Measurements from ENCODE around the gene ARHGEF1. TPM values are rescaled to one million over a fixed set of nuclear protein-coding genes. Genes with fewer than 3 reads are reported as not detected.
A peak's percentile ranks its signal among the peaks of the same experiment; 100 is the strongest.

Gene ARHGEF1
- polyA plus RNA-seq, 1 donor (not counting 4 experiments of a cell fraction or from before 2014, with no cell fraction given): 30.5 TPM

GRCh38 chr19:41863209-41863931, 19.6 kb upstream of the ARHGEF1 start:
- Histone ChIP-seq H3K9ac (ENCODE audit: control insufficient read depth, extremely low read depth, insufficient read depth, low read length) (no peak overlapping the region), H3K4me1 (ENCODE audit: control insufficient read depth, extremely low read depth, insufficient read depth, low read length) (peaks cover 28% of the 10 kb centered on the region), H2AFZ (ENCODE audit: control insufficient read depth, low read length) (no peak overlapping the region), H3K79me2 (ENCODE audit: control insufficient read depth, insufficient read depth, low read length) (peaks cover 78% of the 10 kb centered on the region), H3K4me3 (ENCODE audit: control insufficient read depth in 2 of 3, extremely low read depth in 1 of 3, insufficient read depth in 2 of 3, low read depth in 1 of 3, low read length in 3 of 3) (no peak overlapping the region), H3K9me1 (ENCODE audit: control insufficient read depth, extremely low read depth, insufficient read depth, low read length) (peaks cover 4% of the 10 kb centered on the region), H4K20me1 (ENCODE audit: control insufficient read depth, extremely low read depth, insufficient read depth, low read length) (peaks cover 44% of the 10 kb centered on the region), H3K4me2 (ENCODE audit: control insufficient read depth, extremely low read depth, insufficient read depth, low read depth, low read length) (peak overlapping the region; percentile 6), H3K36me3 (ENCODE audit: control insufficient read depth in 2 of 2, extremely low read depth in 1 of 2, insufficient read depth in 2 of 2, low read length in 2 of 2) (peaks cover 43 to 60% of the 10 kb centered on the region in 2 experiments), H3K27ac (ENCODE audit: control insufficient read depth, insufficient read depth, low read length) (no peak overlapping the region), H3K27me3 (ENCODE audit: control insufficient read depth, extremely low read depth, insufficient read depth, low read length) (no peaks in the 10 kb centered on the region), H3K9me3 (ENCODE audit: control insufficient read depth, low read depth, low read length) (no peaks in the 10 kb centered on the region)
- FAIRE-seq (no peak), DNase-seq (ENCODE audit: low read depth, low spot score) (no peak)
- dilution Hi-C loops (cut with MboI; ENCODE audit: extremely low pct_ligation_motif_present, low sequenced_read_pairs): no loop called here
- no peak for TF ChIP-seq CTCF (optimal IDR thresholded peaks at IDR 0.05 in 1 of 3, IDR thresholded peaks at IDR 0.05 in 1 of 3, conservative IDR thresholded peaks at IDR 0.05 in 1 of 3; ENCODE audit: extremely low read depth in 1 of 3, insufficient read depth in 2 of 3, low read length in 3 of 3)

- H3K9ac ChIP-seq (ENCODE audit: control insufficient read depth, extremely low read depth, insufficient read depth, low read length): no peak overlapping the region
- no peak for DNase-seq (ENCODE audit: low read depth, low spot score)
- H3K27me3 ChIP-seq (ENCODE audit: control insufficient read depth, extremely low read depth, insufficient read depth, low read length): no peaks in the 10 kb centered on the region
- peaks cover 25% of the 10 kb centered on the region for H3K4me1 ChIP-seq (ENCODE audit: control insufficient read depth, extremely low read depth, insufficient read depth, low read length)
- peaks cover 80% of the 10 kb centered on the region for H3K79me2 ChIP-seq (ENCODE audit: control insufficient read depth, insufficient read depth, low read length)
- H3K4me2 ChIP-seq (ENCODE audit: control insufficient read depth, extremely low read depth, insufficient read depth, low read depth, low read length): no peak overlapping the region
- peaks cover 52 to 64% of the 10 kb centered on the region in 2 experiments for H3K36me3 ChIP-seq (ENCODE audit: control insufficient read depth in 2 of 2, extremely low read depth in 1 of 2, insufficient read depth in 2 of 2, low read length in 2 of 2)
- dilution Hi-C loops (cut with MboI; ENCODE audit: extremely low pct_ligation_motif_present, low sequenced_read_pairs): no loop called here
- H2AFZ ChIP-seq (ENCODE audit: control insufficient read depth, low read length): no peak overlapping the region
- no peak overlapping the region for H3K27ac ChIP-seq (ENCODE audit: control insufficient read depth, insufficient read depth, low read length)
- H3K9me1 ChIP-seq (ENCODE audit: control insufficient read depth, extremely low read depth, insufficient read depth, low read length): peaks cover 4% of the 10 kb centered on the region
- FAIRE-seq: no peak
- peaks cover 51% of the 10 kb centered on the region for H4K20me1 ChIP-seq (ENCODE audit: control insufficient read depth, extremely low read depth, insufficient read depth, low read length)
- no peak overlapping the region for H3K4me3 ChIP-seq (ENCODE audit: control insufficient read depth in 2 of 3, extremely low read depth in 1 of 3, insufficient read depth in 2 of 3, low read depth in 1 of 3, low read length in 3 of 3)
- TF ChIP-seq CTCF (optimal IDR thresholded peaks at IDR 0.05 in 1 of 3, IDR thresholded peaks at IDR 0.05 in 1 of 3, conservative IDR thresholded peaks at IDR 0.05 in 1 of 3; ENCODE audit: extremely low read depth in 1 of 3, insufficient read depth in 2 of 3, low read length in 3 of 3): no peak
- TF ChIP-seq EZH2 (IDR thresholded peaks at IDR 0.05; ENCODE audit: low read length): no peak
- no peaks in the 10 kb centered on the region for H3K9me3 ChIP-seq (ENCODE audit: control insufficient read depth, low read depth, low read length)
Observed at GRCh38 chr19:41864374-41864773, 18.6 kb upstream of the ARHGEF1 start.
